ENCODE measurements around the gene CTTNBP2NL. TPM values are rescaled to one million over a fixed set of nuclear protein-coding genes. Genes with fewer than 3 reads are reported as not detected.

CTTNBP2NL gene
- total and polyA plus RNA-seq, 10 of the 15 experiments (the other 5 are each of a cell fraction or from before 2014, with no cell fraction given), result 2.1 to 11.3 (median 5.6) TPM

GRCh38 chr1:112395821-112396652 is at the start of gene CTTNBP2NL (continued):
- TF ChIP-seq ZNF622 (IDR thresholded peaks at IDR 0.05) (no peak), CEBPB (IDR thresholded peaks at IDR 0.05; ENCODE audit: borderline replicate concordance in 1 of 2, low read depth in 2 of 2, low read length in 2 of 2) (no peak), CHD1 (IDR thresholded peaks at IDR 0.05; ENCODE audit: low read depth, low read length) (no peak), STAT3 (IDR thresholded peaks at IDR 0.05; ENCODE audit: low read depth, low read length) (no peak), ATF3 (IDR thresholded peaks at IDR 0.05; ENCODE audit: borderline replicate concordance, extremely low read depth, low read depth, low read length) (no peak), HSF1 (IDR thresholded peaks at IDR 0.05; ENCODE audit: low read depth, low read length) (no peak), MYC (IDR thresholded peaks at IDR 0.05; ENCODE audit: insufficient read depth, insufficient read length, insufficient replicate concordance, low read length, severe bottlenecking) (no peak), EGR1 (IDR thresholded peaks at IDR 0.05; ENCODE audit: borderline replicate concordance in 1 of 2, low read depth in 2 of 2, low read length in 2 of 2) (peak in 1 of 2 experiments; percentile 69; a peak in 2 of 3 replicates), BRCA1 (IDR thresholded peaks at IDR 0.05; ENCODE audit: low read depth, low read length) (no peak), SRF (IDR thresholded peaks at IDR 0.05; ENCODE audit: low read depth in 2 of 2, low read length in 2 of 2) (no peak), BCL11A (IDR thresholded peaks at IDR 0.05; ENCODE audit: low read depth, low read length) (no peak), RELB (IDR thresholded peaks at IDR 0.05; ENCODE audit: low read depth) (peak; percentile 79; the same call in 1 of the 2 replicates), HCFC1 (IDR thresholded peaks at IDR 0.05; ENCODE audit: low read length) (no peak; the same call in 1 of the 2 replicates), NRF1 (conservative IDR thresholded peaks at IDR 0.05; ENCODE audit: low read depth, low read length) (no peak), BACH1 (IDR thresholded peaks at IDR 0.05; ENCODE audit: borderline replicate concordance) (no peak), PAX5 (IDR thresholded peaks at IDR 0.05; ENCODE audit: borderline replicate concordance, low read depth, low read length) (peak; percentile 41; the same call in 1 of the 2 replicates), RAD21 (IDR thresholded peaks at IDR 0.05; ENCODE audit: insufficient read depth, low read depth, low read length) (no peak), ZZZ3 (IDR thresholded peaks at IDR 0.05; ENCODE audit: control insufficient read depth, insufficient read length, low read depth) (no peak), FOXK2 (IDR thresholded peaks at IDR 0.05) (no peak)
- TF ChIP-seq, protein P1, sequence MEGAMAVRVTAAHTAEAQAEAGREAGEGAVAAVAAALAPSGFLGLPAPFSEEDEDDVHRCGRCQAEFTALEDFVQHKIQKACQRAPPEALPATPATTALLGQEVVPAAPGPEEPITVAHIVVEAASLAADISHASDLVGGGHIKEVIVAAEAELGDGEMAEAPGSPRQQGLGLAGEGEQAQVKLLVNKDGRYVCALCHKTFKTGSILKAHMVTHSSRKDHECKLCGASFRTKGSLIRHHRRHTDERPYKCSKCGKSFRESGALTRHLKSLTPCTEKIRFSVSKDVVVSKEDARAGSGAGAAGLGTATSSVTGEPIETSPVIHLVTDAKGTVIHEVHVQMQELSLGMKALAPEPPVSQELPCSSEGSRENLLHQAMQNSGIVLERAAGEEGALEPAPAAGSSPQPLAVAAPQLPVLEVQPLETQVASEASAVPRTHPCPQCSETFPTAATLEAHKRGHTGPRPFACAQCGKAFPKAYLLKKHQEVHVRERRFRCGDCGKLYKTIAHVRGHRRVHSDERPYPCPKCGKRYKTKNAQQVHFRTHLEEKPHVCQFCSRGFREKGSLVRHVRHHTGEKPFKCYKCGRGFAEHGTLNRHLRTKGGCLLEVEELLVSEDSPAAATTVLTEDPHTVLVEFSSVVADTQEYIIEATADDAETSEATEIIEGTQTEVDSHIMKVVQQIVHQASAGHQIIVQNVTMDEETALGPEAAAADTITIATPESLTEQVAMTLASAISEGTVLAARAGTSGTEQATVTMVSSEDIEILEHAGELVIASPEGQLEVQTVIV (IDR thresholded peaks at IDR 0.05; ENCODE audit: borderline replicate concordance, partially characterized antibody), result no peak
- TF ChIP-seq, protein P2, sequence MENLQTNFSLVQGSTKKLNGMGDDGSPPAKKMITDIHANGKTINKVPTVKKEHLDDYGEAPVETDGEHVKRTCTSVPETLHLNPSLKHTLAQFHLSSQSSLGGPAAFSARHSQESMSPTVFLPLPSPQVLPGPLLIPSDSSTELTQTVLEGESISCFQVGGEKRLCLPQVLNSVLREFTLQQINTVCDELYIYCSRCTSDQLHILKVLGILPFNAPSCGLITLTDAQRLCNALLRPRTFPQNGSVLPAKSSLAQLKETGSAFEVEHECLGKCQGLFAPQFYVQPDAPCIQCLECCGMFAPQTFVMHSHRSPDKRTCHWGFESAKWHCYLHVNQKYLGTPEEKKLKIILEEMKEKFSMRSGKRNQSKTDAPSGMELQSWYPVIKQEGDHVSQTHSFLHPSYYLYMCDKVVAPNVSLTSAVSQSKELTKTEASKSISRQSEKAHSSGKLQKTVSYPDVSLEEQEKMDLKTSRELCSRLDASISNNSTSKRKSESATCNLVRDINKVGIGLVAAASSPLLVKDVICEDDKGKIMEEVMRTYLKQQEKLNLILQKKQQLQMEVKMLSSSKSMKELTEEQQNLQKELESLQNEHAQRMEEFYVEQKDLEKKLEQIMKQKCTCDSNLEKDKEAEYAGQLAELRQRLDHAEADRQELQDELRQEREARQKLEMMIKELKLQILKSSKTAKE (IDR thresholded peaks at IDR 0.05; ENCODE audit: low read depth, poor library complexity, severe bottlenecking), result no peak
